PC-3 (cell line): ENCODE measurements around the gene SLC39A12. TPM values are rescaled to one million over a fixed set of nuclear protein-coding genes. Genes with fewer than 3 reads are reported as not detected.

ENCODE experiments used
- ATAC-seq: fragments of 200-7000 bp; cut with Tn5 transposase; 2 replicates; pipeline ENCODE4 v1.9.1; 2020; ENCODE audit warnings: mild to moderate bottlenecking, moderate library complexity
- Bru-seq: library from RNA; stranded (reverse); fragments of 400-500 nt; gene quantifications from one replicate; lab custom pipeline; 2021; lab: Mats Ljungman, UMichigan
- BruChase-seq, 2 experiments: library from RNA; stranded (reverse); fragments of 400-500 nt; gene quantifications; one replicate each; lab custom pipeline; 2021; lab: Mats Ljungman, UMichigan
- BruUV-seq: library from RNA; stranded (reverse); fragments of 400-500 nt; replicated peaks from 2 replicates; lab custom pipeline; 2021; lab: Mats Ljungman, UMichigan
- CTCF ChIA-PET: fragments of 300-600 bp; sonication (Branson Sonifier 250); formaldehyde crosslinking; loops from one replicate; lab custom pipeline; 2022; ENCODE audit warnings: antibody characterized with exemption; lab: Charles Lee
- POLR2A ChIA-PET: fragments of 300-600 bp; sonication (Branson Sonifier 250); formaldehyde crosslinking; loops from one replicate; lab custom pipeline; 2022; ENCODE audit warnings: antibody characterized with exemption; ENCODE audit not compliant: unreplicated experiment; lab: Charles Lee
- DNase-seq: peaks from one replicate; pipeline ENCODE4 v3.0.0-alpha.2; 2015
- H2AFZ ChIP-seq: fragments of 300-600 bp; sonication (generic); 2 replicates; pipeline ENCODE4 v1.6.0; 2016; ENCODE audit warnings: antibody characterized with exemption, low read length
- H3F3A ChIP-seq: fragments of 300-600 bp; sonication (generic); one replicate; pipeline ENCODE4 v1.6.0; 2017; ENCODE audit warnings: antibody characterized with exemption, low read length, control low read depth, mild to moderate bottlenecking; ENCODE audit not compliant: unreplicated experiment
- H3K27ac ChIP-seq: fragments of 300-600 bp; sonication (generic); 2 replicates; pipeline ENCODE4 v1.5.1; 2016; ENCODE audit warnings: mild to moderate bottlenecking, low read length
- H3K27me3 ChIP-seq: fragments of 300-600 bp; sonication (generic); 2 replicates; pipeline ENCODE4 v1.6.1; 2016; ENCODE audit warnings: low read length, mixed read lengths
- H3K36me3 ChIP-seq: fragments of 300-600 bp; sonication (generic); 2 replicates; pipeline ENCODE4 v1.6.1; 2016; ENCODE audit warnings: low read depth, mixed run types, low read length, mixed read lengths
- H3K4me1 ChIP-seq: fragments of 300-600 bp; sonication (generic); 2 replicates; pipeline ENCODE4 v1.5.1; 2016; ENCODE audit warnings: low read length; ENCODE audit not compliant: insufficient read depth
- H3K4me2 ChIP-seq: fragments of 300-600 bp; sonication (generic); 2 replicates; pipeline ENCODE4 v1.6.0; 2016; ENCODE audit warnings: low read length
- H3K4me3 ChIP-seq: fragments of 300-600 bp; sonication (generic); 2 replicates; pipeline ENCODE4 v1.5.1; 2016; ENCODE audit warnings: mild to moderate bottlenecking, low read length, mixed read lengths
- H3K79me2 ChIP-seq: fragments of 300-600 bp; sonication (generic); 2 replicates; pipeline ENCODE4 v1.6.1; 2017; ENCODE audit warnings: low read length, mixed read lengths
- H3K9ac ChIP-seq: fragments of 300-600 bp; sonication (generic); 2 replicates; pipeline ENCODE4 v1.6.0; 2016; ENCODE audit warnings: mild to moderate bottlenecking, low read length
- H3K9me2 ChIP-seq: fragments of 300-600 bp; sonication (generic); replicated peaks from 2 replicates; pipeline ENCODE4 v1.6.1; 2016; ENCODE audit warnings: mixed run types, low read length, mixed read lengths
- H3K9me3 ChIP-seq: fragments of 300-600 bp; sonication (generic); 2 replicates; pipeline ENCODE4 v1.6.1; 2016; ENCODE audit warnings: low read length, mixed read lengths
- H4K20me1 ChIP-seq: fragments of 300-600 bp; sonication (generic); 2 replicates; pipeline ENCODE4 v1.6.1; 2016; ENCODE audit warnings: low read length, mixed read lengths
- CTCF ChIP-seq: fragments of 300-600 bp; sonication (generic); conservative IDR thresholded peaks from 2 replicates; pipeline ENCODE4 v1.5.1; 2017; ENCODE audit warnings: antibody characterized with exemption, low read depth, mild to moderate bottlenecking, low read length
- EZH2 ChIP-seq: fragments of 300-600 bp; sonication (generic); IDR thresholded peaks from one replicate; pipeline ENCODE4 v1.6.1; 2017; ENCODE audit warnings: antibody characterized with exemption, mild to moderate bottlenecking, low read length; ENCODE audit not compliant: unreplicated experiment
- EZH2phosphoT487 ChIP-seq: fragments of 300-600 bp; sonication (generic); IDR thresholded peaks from 2 replicates; pipeline ENCODE4 v1.6.1; 2018; ENCODE audit warnings: mild to moderate bottlenecking, antibody characterized with exemption, low read length, borderline replicate concordance
- intact Hi-C: fragments of 100-400 bp; cut with micrococcal nuclease; formaldehyde crosslinking; loops from 2 replicates; pipeline ENCODE4 v1.9.0; 2023
- long read RNA-seq: library from polyadenylated mRNA; unstranded; transcript quantifications from one replicate; pipeline ENCODE4 v2.0.0, GENCODE V29; 2021; ENCODE audit not compliant: unreplicated experiment
- total RNA-seq: library from RNA; depleted of rRNA; stranded (reverse); fragments of >200 nt; gene quantifications from 2 replicates; pipeline ENCODE4 v1.2.3, GENCODE V29; 2014; rRNA removed

Gene SLC39A12
- total RNA-seq (not detected in 2 replicates), Bru-seq, nascent RNA (percentile 6 among the genes with signal in this experiment), BruChase-seq, experiment 1, labeled RNA remaining after a 6-hour chase (percentile 6 among the genes with signal in this experiment), BruChase-seq, experiment 2, labeled RNA remaining after a 2-hour chase (percentile 8 among the genes with signal in this experiment)
- long read RNA-seq = 0 reads

DNA sequence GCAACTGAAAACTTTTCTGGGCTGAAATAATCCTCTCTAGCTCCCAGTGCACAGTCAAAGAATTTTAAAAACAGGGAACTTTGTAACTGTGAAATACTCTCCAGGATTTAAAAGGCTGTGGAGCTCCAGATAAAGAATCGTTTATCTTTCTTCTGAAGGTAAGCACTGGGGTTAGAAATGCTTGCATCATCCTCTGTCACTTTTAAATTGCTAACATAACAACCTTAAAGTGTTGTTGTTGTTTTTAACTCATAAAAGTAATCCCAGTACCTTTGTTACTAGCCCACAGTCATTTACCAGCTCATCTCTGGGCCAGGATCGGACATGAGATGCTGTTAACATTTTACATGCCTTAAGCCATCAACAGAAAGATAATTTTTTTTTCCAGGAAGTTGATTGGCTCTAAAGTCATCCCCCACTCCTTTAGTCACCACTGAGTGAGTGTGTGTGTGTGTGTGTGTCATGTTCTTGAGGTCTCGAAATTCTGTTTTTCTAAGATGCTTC, at the start of gene SLC39A12:
TSS of gene SLC39A12 (plus strand) at position 51 of the 504 bp plus-strand sequence. CDS start 1,359 bp downstream, outside the sequence.
- TF ChIP-seq EZH2 (no peak), CTCF (no peak)
- Histone ChIP-seq H3K9ac (no peak within 1 kb of the TSS), H3K79me2 (no peaks in the 10 kb centered on the region), H3K9me2 (no peaks in the 10 kb centered on the region), H2AFZ (no peak within 1 kb of the TSS), H3K27me3 (no peaks in the 10 kb centered on the region), H3K36me3 (no peaks in the 10 kb centered on the region), H3K9me3 (no peaks in the 10 kb centered on the region), H3K4me1 (no peaks in the 10 kb centered on the region), H3F3A (no peaks in the 10 kb centered on the region), H3K4me2 (no peak within 1 kb of the TSS), H3K4me3 (no peak within 1 kb of the TSS), H4K20me1 (no peaks in the 10 kb centered on the region), H3K27ac (no peak within 1 kb of the TSS)
- CTCF ChIA-PET = no interaction called here
- POLR2A ChIA-PET = no interaction called here
- peak; percentile 22 for DNase-seq
- intact Hi-C loops = no loop called here
- no TSS peak for BruUV-seq
- no peak for ATAC-seq

- Histone ChIP-seq H2AFZ (no peak overlapping the region), H3K4me1 (peaks cover 10% of the 10 kb centered on the region; the same call in 1 of the 2 replicates), H3K9me2 (no peaks in the 10 kb centered on the region), H3K79me2 (no peaks in the 10 kb centered on the region), H3K9ac (no peak overlapping the region), H4K20me1 (no peaks in the 10 kb centered on the region), H3F3A (no peaks in the 10 kb centered on the region), H3K27ac (no peak overlapping the region), H3K27me3 (no peaks in the 10 kb centered on the region), H3K4me2 (0 out of 2 replicates have a peak overlapping the region, but pooled peaks have one; percentile 17), H3K36me3 (no peaks in the 10 kb centered on the region), H3K4me3 (no peak overlapping the region), H3K9me3 (no peaks in the 10 kb centered on the region)
- ATAC-seq (no peak), DNase-seq (no peak)
- BruUV-seq = no TSS peak
- ChIA-PET CTCF (no interaction called here), POLR2A (interaction anchor here (0.6 kb wide), 1 partner anchor 31 kb away, joined by 3 read pairs; no protein-coding TSS in a partner anchor)
- intact Hi-C loops = no loop called here
- no peak for TF ChIP-seq EZH2phosphoT487
- no peak for TF ChIP-seq EZH2
- TF ChIP-seq CTCF = no peak
Measured at GRCh38 chr10:17904564-17904963, 47.2 kb upstream of the SLC39A12 start.

DNA sequence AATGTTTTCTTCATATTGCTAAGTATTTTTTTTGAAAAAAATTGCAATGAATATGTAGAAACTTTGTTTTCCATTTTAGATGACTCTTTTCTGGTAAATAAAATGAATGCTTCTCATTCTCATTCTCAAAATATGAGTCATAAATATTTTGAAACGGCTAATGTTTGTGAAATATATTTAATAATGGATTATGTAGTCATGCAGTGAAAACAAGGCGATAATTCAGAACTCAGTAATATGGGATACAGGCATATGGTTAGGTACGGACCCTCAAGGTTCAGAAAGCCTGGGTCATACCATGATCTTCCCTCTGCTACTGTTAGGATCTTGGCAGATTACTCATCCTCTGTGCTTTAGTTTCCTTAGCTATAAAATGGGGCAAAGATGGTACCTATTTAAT, 46.2 kb upstream of the SLC39A12 start:
- peak overlapping the region; percentile 17; the same call in 1 of the 2 replicates for H3K4me2 ChIP-seq
- no peaks in the 10 kb centered on the region for H4K20me1 ChIP-seq
- ATAC-seq = no peak; the same call in 1 of the 2 replicates
- no peaks in the 10 kb centered on the region for H3K79me2 ChIP-seq
- H3K9me3 ChIP-seq = no peaks in the 10 kb centered on the region
- intact Hi-C loops = no loop called here
- no peaks in the 10 kb centered on the region for H3K27me3 ChIP-seq
- no peaks in the 10 kb centered on the region for H3F3A ChIP-seq
- ChIA-PET POLR2A (no interaction called here), CTCF (no interaction called here)
- peaks cover 10% of the 10 kb centered on the region; the same call in 1 of the 2 replicates for H3K4me1 ChIP-seq
- no peak overlapping the region for H2AFZ ChIP-seq
- no peaks in the 10 kb centered on the region for H3K9me2 ChIP-seq
- peak; percentile 47 for DNase-seq
- no TSS peak for BruUV-seq
- no peak overlapping the region for H3K4me3 ChIP-seq
- TF ChIP-seq EZH2 = no peak
- TF ChIP-seq CTCF = no peak
- no peak for TF ChIP-seq EZH2phosphoT487
- H3K9ac ChIP-seq = no peak overlapping the region
- no peaks in the 10 kb centered on the region for H3K36me3 ChIP-seq
- H3K27ac ChIP-seq = no peak overlapping the region
